Measurements from ENCODE around the gene MACROD2. TPM values are rescaled to one million over a fixed set of nuclear protein-coding genes. Genes with fewer than 3 reads are reported as not detected.

Gene MACROD2
- total RNA-seq, 1 experiment from 2014 or later: 1.6 TPM

- H3K9me3 Mint-ChIP-seq: no peaks in the 10 kb centered on the region
- Histone ChIP-seq H3T11ph (ENCODE audit: low read length) (no peak overlapping the region), H3K4ac (ENCODE audit: low read depth, low read length) (no peak overlapping the region), H3K23me2 (ENCODE audit: insufficient read length, low read depth, low read length, poor library complexity, severe bottlenecking) (no peaks in the 10 kb centered on the region), H3K9me3 (ENCODE audit: control insufficient read depth, low read depth, low read length) (no peaks in the 10 kb centered on the region), H3K4me2 (ENCODE audit: insufficient read depth, insufficient read length, low read length) (no peak overlapping the region), H2BK15ac (ENCODE audit: low read depth, low read length) (no peak overlapping the region), H2BK20ac (ENCODE audit: low read depth, low read length, poor library complexity, severe bottlenecking) (no peak overlapping the region), H4K91ac (ENCODE audit: insufficient read length, low read depth, low read length) (no peak overlapping the region), H2BK12ac (ENCODE audit: insufficient read length, low read depth, low read length) (no peak overlapping the region), H3K14ac (ENCODE audit: insufficient read depth, low read length) (no peak overlapping the region), H3K9ac (ENCODE audit: extremely low read depth, insufficient read length, low read length) (no peak overlapping the region), H2BK120ac (ENCODE audit: low read depth, low read length, poor library complexity, severe bottlenecking) (no peak overlapping the region), H4K20me1 (ENCODE audit: control insufficient read depth, insufficient read depth, insufficient read length) (no peaks in the 10 kb centered on the region), H3K18ac (ENCODE audit: insufficient read length, low read depth, low read length) (no peak overlapping the region), H3K79me2 (ENCODE audit: insufficient read depth, low read length) (no peaks in the 10 kb centered on the region), H3K27ac (ENCODE audit: insufficient read length, low read depth, low read length) (no peak overlapping the region), H2AFZ (ENCODE audit: low read length) (no peak overlapping the region), H3K23ac (ENCODE audit: insufficient read length, low read depth, low read length) (no peak overlapping the region), H4K8ac (replicated peaks; ENCODE audit: insufficient read length, low read depth, low read length) (no peak overlapping the region), H2BK5ac (ENCODE audit: insufficient read length, low read length) (no peak overlapping the region), H2AK5ac (ENCODE audit: insufficient read length, low read length) (no peak overlapping the region), H3K79me1 (ENCODE audit: insufficient read depth, low read depth, low read length, poor library complexity, severe bottlenecking) (no peaks in the 10 kb centered on the region), H3K27me3 (ENCODE audit: insufficient read depth, low read length) (no peaks in the 10 kb centered on the region), H3K56ac (ENCODE audit: insufficient read length, low read depth, low read length) (no peak overlapping the region), H4K5ac (ENCODE audit: insufficient read length, low read depth, low read length) (no peak overlapping the region), H3K4me1 (ENCODE audit: insufficient read depth, low read length) (peaks cover 2% of the 10 kb centered on the region; the same call in 1 of the 2 replicates)
- no peak for TF ChIP-seq CTCF (conservative IDR thresholded peaks at IDR 0.05)
- H3K4me1 Mint-ChIP-seq: peaks cover 7 to 11% of the 10 kb centered on the region in 2 experiments
- H3K27ac Mint-ChIP-seq: no peak overlapping the region
- no peak for DNase-seq
- no peaks in the 10 kb centered on the region for H3K36me3 Mint-ChIP-seq (ENCODE audit: insufficient read depth in 1 of 3, low read depth in 3 of 3)
- H3K4me3 Mint-ChIP-seq: no peak overlapping the region
- H3K27me3 Mint-ChIP-seq (ENCODE audit: low read depth): no peaks in the 10 kb centered on the region
- WGBS (ENCODE audit: extremely low coverage, insufficient read length, low lambda C conversion rate): no CpG with 5 or more reads among the region's 1 CpG
These were observed 1367.5 kb downstream of the MACROD2 start for GRCh38 chr20:15362849-15363248.

Data from H9 (cell line).